K562 (cell line): ENCODE data around the gene HELZ2. TPM values are rescaled to one million over a fixed set of nuclear protein-coding genes. Genes with fewer than 3 reads are reported as not detected.

Source experiments
- BCL6 ChIP-seq: fragments of 250-450 bp; sonication (Bioruptor Pico); IDR thresholded peaks from 2 replicates; pipeline ENCODE4 v1.4.0; 2020
- ELF4 ChIP-seq: fragments of 450-650 bp; formaldehyde crosslinking; IDR thresholded peaks from 2 replicates; pipeline ENCODE4 v1.4.0; 2022; ENCODE audit warnings: missing genetic modification characterization
- FOXP1 ChIP-seq: sonication (generic); formaldehyde crosslinking; IDR thresholded peaks from 2 replicates; pipeline ENCODE4 v1.8.0; 2022; ENCODE audit warnings: mild to moderate bottlenecking, missing genetic modification reagents
- GABPA ChIP-seq: fragments of 200-800 bp; sonication (Bioruptor generic); conservative IDR thresholded peaks from 2 replicates; pipeline ENCODE4 v1.6.1; 2016; ENCODE audit warnings: low read depth, missing genetic modification characterization, missing compliant biosample characterization
- JUN ChIP-seq, 2 experiments: sonication (generic) in 1 of 2; formaldehyde crosslinking in 1 of 2; IDR thresholded peaks; 2 replicates each; pipeline versions ENCODE4 v1.6.1 to v1.8.0; 2012 to 2022; ENCODE audit warnings: borderline replicate concordance in 2 of 2, mild to moderate bottlenecking in 2 of 2, improper control_type of control experiment in 1 of 2, low read depth in 1 of 2, low read length in 1 of 2, missing genetic modification reagents in 1 of 2
- MYNN ChIP-seq, 2 experiments: sonication (generic); formaldehyde crosslinking in 1 of 2; IDR thresholded peaks; 2 replicates each; pipeline versions ENCODE4 v1.5.0 to v1.6.1; 2016 to 2020; ENCODE audit warnings: antibody characterized with exemption in 1 of 2, missing genetic modification reagents in 1 of 2
- NEUROD1 ChIP-seq: fragments of 150-350 bp; IDR thresholded peaks from 2 replicates; pipeline ENCODE4 v1.6.1; 2014; ENCODE audit warnings: borderline replicate concordance, low read length, low read depth; ENCODE audit not compliant: partially characterized antibody
- POLR2A ChIP-seq: fragments of 450-650 bp; conservative IDR thresholded peaks from 2 replicates; pipeline ENCODE4 v1.6.1; 2016
- ZBTB7A ChIP-seq: IDR thresholded peaks from 2 replicates; pipeline ENCODE4 v1.6.1; 2011; ENCODE audit warnings: low read depth, mild to moderate bottlenecking, low read length, moderate library complexity, borderline replicate concordance; ENCODE audit not compliant: control insufficient read depth
- polyA plus RNA-seq, 8 experiments: library from polyadenylated mRNA; depleted of rRNA in 4 of 8; stranded (reverse) in 5 of 8; unstranded in 3 of 8; fragments of >200 nt; fragmentation: Nextera tagmentation in 2 of 8; fragmentation: Illumina TruSeq in 1 of 8; extraction: Ambion mirVana in 2 of 8; extraction: Trizol in 1 of 8; gene quantifications; 2 replicates each; pipeline versions ENCODE4 v1.2.1 to v1.2.3, GENCODE V29; 2011 to 2014; ENCODE audit warnings: inconsistent platforms in 1 of 8, missing spikeins in 1 of 8
- total RNA-seq, 7 experiments: library from RNA; depleted of rRNA in 6 of 7; stranded (reverse); fragments of >200 nt in 6 of 7; fragmentation: Illumina TruSeq in 2 of 7; extraction: Trizol in 2 of 7; gene quantifications; 2 replicates each; pipeline versions ENCODE4 v1.2.1 to v1.2.3, GENCODE V29; 2011 to 2021; ENCODE audit warnings: low replicate concordance in 1 of 7
- TF ChIP-seq, protein P1 (sequence below): fragments of 200-800 bp; sonication (Bioruptor generic); IDR thresholded peaks from 2 replicates; pipeline ENCODE4 v1.6.1; 2016; ENCODE audit warnings: missing genetic modification characterization, missing compliant biosample characterization
- TF ChIP-seq, protein P2 (sequence below): fragments of 250-450 bp; sonication (Bioruptor Pico); IDR thresholded peaks from 2 replicates; pipeline ENCODE4 v1.8.0; 2021; ENCODE audit warnings: moderate library complexity, mild to moderate bottlenecking, inconsistent platforms
- TF ChIP-seq, protein P3 (sequence below): fragments of 250-450 bp; sonication (Bioruptor Pico); IDR thresholded peaks from 2 replicates; pipeline ENCODE4 v1.9.0; 2021; ENCODE audit warnings: mild to moderate bottlenecking, inconsistent platforms

The HELZ2 gene
- total and polyA plus RNA-seq, 9 of the 15 experiments (the other 6 are each of a cell fraction or from before 2014, with no cell fraction given): 0.03 to 7.8 (median 2.9) TPM; not detected in 1

DNA sequence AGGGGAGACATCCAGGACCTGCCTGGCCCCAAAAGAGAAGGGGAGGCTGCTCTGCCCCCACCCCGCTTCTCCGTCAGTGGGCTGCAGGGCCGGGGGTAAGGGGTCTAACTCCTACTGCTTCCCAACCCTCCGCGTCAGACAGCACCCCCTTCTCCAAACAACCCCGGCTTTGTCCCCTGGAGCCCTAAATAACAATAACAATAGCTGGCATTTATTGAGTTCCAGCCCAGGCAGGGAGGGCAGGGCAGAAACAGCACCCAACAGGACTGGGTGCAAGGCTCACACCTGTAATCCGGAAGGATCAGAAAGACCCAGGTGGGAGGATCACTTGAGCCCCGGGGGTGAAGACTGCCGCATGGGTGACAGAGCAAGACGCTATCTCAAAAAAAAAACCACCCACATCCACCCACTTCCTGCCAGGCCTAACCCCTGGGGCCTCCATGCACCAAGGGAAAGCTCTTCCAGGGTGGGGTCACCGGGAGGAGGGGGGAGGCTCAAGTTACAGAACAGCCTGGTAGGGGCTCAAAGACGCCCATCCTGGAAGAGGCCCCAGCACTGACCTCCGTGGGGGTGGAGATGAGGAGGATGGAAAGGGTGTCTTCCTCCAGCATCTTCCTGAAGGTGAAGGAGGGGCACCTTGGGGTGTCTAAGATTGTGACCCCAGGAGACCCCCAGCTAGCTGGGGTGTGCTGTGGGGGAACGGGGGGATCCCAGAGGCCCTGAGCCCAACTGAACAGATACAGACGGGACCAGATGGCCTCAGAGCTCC lies 21.4 kb downstream of the HELZ2 start (continued):
- TF ChIP-seq, protein P1, sequence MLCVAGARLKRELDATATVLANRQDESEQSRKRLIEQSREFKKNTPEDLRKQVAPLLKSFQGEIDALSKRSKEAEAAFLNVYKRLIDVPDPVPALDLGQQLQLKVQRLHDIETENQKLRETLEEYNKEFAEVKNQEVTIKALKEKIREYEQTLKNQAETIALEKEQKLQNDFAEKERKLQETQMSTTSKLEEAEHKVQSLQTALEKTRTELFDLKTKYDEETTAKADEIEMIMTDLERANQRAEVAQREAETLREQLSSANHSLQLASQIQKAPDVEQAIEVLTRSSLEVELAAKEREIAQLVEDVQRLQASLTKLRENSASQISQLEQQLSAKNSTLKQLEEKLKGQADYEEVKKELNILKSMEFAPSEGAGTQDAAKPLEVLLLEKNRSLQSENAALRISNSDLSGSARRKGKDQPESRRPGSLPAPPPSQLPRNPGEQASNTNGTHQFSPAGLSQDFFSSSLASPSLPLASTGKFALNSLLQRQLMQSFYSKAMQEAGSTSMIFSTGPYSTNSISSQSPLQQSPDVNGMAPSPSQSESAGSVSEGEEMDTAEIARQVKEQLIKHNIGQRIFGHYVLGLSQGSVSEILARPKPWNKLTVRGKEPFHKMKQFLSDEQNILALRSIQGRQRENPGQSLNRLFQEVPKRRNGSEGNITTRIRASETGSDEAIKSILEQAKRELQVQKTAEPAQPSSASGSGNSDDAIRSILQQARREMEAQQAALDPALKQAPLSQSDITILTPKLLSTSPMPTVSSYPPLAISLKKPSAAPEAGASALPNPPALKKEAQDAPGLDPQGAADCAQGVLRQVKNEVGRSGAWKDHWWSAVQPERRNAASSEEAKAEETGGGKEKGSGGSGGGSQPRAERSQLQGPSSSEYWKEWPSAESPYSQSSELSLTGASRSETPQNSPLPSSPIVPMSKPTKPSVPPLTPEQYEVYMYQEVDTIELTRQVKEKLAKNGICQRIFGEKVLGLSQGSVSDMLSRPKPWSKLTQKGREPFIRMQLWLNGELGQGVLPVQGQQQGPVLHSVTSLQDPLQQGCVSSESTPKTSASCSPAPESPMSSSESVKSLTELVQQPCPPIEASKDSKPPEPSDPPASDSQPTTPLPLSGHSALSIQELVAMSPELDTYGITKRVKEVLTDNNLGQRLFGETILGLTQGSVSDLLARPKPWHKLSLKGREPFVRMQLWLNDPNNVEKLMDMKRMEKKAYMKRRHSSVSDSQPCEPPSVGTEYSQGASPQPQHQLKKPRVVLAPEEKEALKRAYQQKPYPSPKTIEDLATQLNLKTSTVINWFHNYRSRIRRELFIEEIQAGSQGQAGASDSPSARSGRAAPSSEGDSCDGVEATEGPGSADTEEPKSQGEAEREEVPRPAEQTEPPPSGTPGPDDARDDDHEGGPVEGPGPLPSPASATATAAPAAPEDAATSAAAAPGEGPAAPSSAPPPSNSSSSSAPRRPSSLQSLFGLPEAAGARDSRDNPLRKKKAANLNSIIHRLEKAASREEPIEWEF (CRISPR knock-in tag): no peak
- peak; percentile 70; the same call in 1 of the 2 replicates for TF ChIP-seq FOXP1 (CRISPR knock-in tag)
- peak; percentile 68; the same call in 1 of the 2 replicates for TF ChIP-seq MYNN (IDR thresholded peaks at IDR 0.05)
- no peak for TF ChIP-seq MYNN (CRISPR knock-in tag; IDR thresholded peaks at IDR 0.05)
- TF ChIP-seq NEUROD1: peak; percentile 33
- no peak for TF ChIP-seq BCL6
- 0 out of 2 replicates have a peak, but pooled peaks have one; percentile 19 for TF ChIP-seq ELF4 (CRISPR knock-in tag)
- peak; percentile 87 for TF ChIP-seq GABPA (tag)
- 0 out of 2 replicates have a peak, but pooled peaks have one; percentile 29 for TF ChIP-seq POLR2A
- TF ChIP-seq, protein P2, sequence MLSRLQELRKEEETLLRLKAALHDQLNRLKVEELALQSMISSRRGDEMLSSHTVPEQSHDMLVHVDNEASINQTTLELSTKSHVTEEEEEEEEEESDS (CRISPR knock-in tag): no peak
- peak; percentile 63; the same call in 1 of the 2 replicates for TF ChIP-seq ZBTB7A
- TF ChIP-seq JUN (IDR thresholded peaks at IDR 0.05; ENCODE audit: borderline replicate concordance, low read depth, low read length): no peak
- no peak for TF ChIP-seq JUN (CRISPR knock-in tag; IDR thresholded peaks at IDR 0.05; ENCODE audit: borderline replicate concordance)
- TF ChIP-seq, protein P3, sequence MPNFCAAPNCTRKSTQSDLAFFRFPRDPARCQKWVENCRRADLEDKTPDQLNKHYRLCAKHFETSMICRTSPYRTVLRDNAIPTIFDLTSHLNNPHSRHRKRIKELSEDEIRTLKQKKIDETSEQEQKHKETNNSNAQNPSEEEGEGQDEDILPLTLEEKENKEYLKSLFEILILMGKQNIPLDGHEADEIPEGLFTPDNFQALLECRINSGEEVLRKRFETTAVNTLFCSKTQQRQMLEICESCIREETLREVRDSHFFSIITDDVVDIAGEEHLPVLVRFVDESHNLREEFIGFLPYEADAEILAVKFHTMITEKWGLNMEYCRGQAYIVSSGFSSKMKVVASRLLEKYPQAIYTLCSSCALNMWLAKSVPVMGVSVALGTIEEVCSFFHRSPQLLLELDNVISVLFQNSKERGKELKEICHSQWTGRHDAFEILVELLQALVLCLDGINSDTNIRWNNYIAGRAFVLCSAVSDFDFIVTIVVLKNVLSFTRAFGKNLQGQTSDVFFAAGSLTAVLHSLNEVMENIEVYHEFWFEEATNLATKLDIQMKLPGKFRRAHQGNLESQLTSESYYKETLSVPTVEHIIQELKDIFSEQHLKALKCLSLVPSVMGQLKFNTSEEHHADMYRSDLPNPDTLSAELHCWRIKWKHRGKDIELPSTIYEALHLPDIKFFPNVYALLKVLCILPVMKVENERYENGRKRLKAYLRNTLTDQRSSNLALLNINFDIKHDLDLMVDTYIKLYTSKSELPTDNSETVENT (CRISPR knock-in tag): 0 out of 2 replicates have a peak, but pooled peaks have one; percentile 53
